GM23338 (cell line): ENCODE data around the gene SLC66A2. TPM values are rescaled to one million over a fixed set of nuclear protein-coding genes. Genes with fewer than 3 reads are reported as not detected.

Experiments
- ATAC-seq: fragments of 200-7000 bp; cut with Tn5 transposase; 3 replicates; pipeline ENCODE4 v1.9.1; 2020
- DNase-seq: peaks from one replicate; pipeline ENCODE4 v3.0.0-alpha.2; 2015; ENCODE audit warnings: low spot score
- H2AFZ ChIP-seq: fragments of 200-600 bp; sonication (generic); 2 replicates; pipeline ENCODE4 v1.8.0; 2016; ENCODE audit warnings: antibody characterized with exemption, mild to moderate bottlenecking, moderate library complexity
- H3F3A ChIP-seq: fragments of 200-600 bp; sonication (generic); replicated peaks from 2 replicates; pipeline ENCODE4 v1.8.0; 2017; ENCODE audit warnings: antibody characterized with exemption, mixed run types, low read depth
- H3K27ac ChIP-seq: fragments of 200-600 bp; sonication (generic); 2 replicates; pipeline ENCODE4 v1.6.1; 2016; ENCODE audit warnings: low read depth
- H3K27me3 ChIP-seq: fragments of 200-600 bp; sonication (generic); 2 replicates; pipeline ENCODE4 v1.8.0; 2016; ENCODE audit warnings: mild to moderate bottlenecking, mixed run types, moderate library complexity; ENCODE audit not compliant: insufficient read depth
- H3K36me3 ChIP-seq: fragments of 200-600 bp; sonication (generic); 2 replicates; pipeline ENCODE4 v1.8.0; 2016; ENCODE audit warnings: mild to moderate bottlenecking; ENCODE audit not compliant: insufficient read depth
- H3K4me1 ChIP-seq: fragments of 200-600 bp; sonication (generic); 2 replicates; pipeline ENCODE4 v1.8.0; 2016; ENCODE audit warnings: mild to moderate bottlenecking, moderate library complexity; ENCODE audit not compliant: insufficient read depth
- H3K4me2 ChIP-seq: fragments of 200-600 bp; sonication (generic); 2 replicates; pipeline ENCODE4 v1.7.1; 2017; ENCODE audit warnings: mixed run types
- H3K4me3 ChIP-seq: fragments of 200-600 bp; sonication (generic); 2 replicates; pipeline ENCODE4 v1.6.1; 2016; ENCODE audit warnings: mixed run types
- H3K79me2 ChIP-seq: fragments of 200-600 bp; sonication (generic); replicated peaks from 2 replicates; pipeline ENCODE4 v1.8.0; 2017; ENCODE audit warnings: mild to moderate bottlenecking; ENCODE audit not compliant: insufficient read depth
- H3K9me2 ChIP-seq: fragments of 200-600 bp; sonication (generic); 2 replicates; pipeline ENCODE4 v1.8.0; 2017; ENCODE audit not compliant: insufficient read depth
- H4K20me1 ChIP-seq: fragments of 200-600 bp; sonication (generic); replicated peaks from 2 replicates; pipeline ENCODE4 v1.8.0; 2017; ENCODE audit warnings: mild to moderate bottlenecking; ENCODE audit not compliant: insufficient read depth
- H3K27ac Mint-ChIP-seq: 2 replicates; pipeline ENCODE4 v1.8.0; 2020; ENCODE audit warnings: inconsistent platforms, mild to moderate bottlenecking, moderate library complexity, mixed read lengths
- H3K27me3 Mint-ChIP-seq: 3 replicates; pipeline ENCODE4 v1.8.0; 2022; ENCODE audit warnings: low read depth, mild to moderate bottlenecking, moderate library complexity, mixed read lengths, inconsistent platforms; ENCODE audit not compliant: insufficient read depth, poor library complexity
- H3K36me3 Mint-ChIP-seq: 3 replicates; pipeline ENCODE4 v1.8.0; 2021; ENCODE audit warnings: low read depth, mild to moderate bottlenecking, inconsistent platforms, moderate library complexity, mixed read lengths
- H3K4me1 Mint-ChIP-seq: 3 replicates; pipeline ENCODE4 v1.8.0; 2020; ENCODE audit warnings: mild to moderate bottlenecking, inconsistent platforms, mixed read lengths
- H3K4me3 Mint-ChIP-seq: 3 replicates; pipeline ENCODE4 v1.8.0; 2021; ENCODE audit warnings: moderate library complexity, mild to moderate bottlenecking, inconsistent platforms, mixed read lengths
- H3K9me3 Mint-ChIP-seq: 3 replicates; pipeline ENCODE4 v1.8.0; 2020; ENCODE audit warnings: moderate library complexity, mild to moderate bottlenecking, inconsistent platforms, mixed read lengths
- CREB1 ChIP-seq: fragments of 250-450 bp; sonication (Bioruptor Pico); IDR thresholded peaks from 2 replicates; pipeline ENCODE4 v1.5.0; 2020; ENCODE audit warnings: low read depth, mild to moderate bottlenecking, moderate library complexity
- EZH2 ChIP-seq: fragments of 200-600 bp; sonication (generic); IDR thresholded peaks from one replicate; pipeline ENCODE4 v1.8.0; 2017; ENCODE audit warnings: antibody characterized with exemption, mild to moderate bottlenecking, low read depth; ENCODE audit not compliant: unreplicated experiment
- EZH2phosphoT487 ChIP-seq: fragments of 200-600 bp; sonication (generic); IDR thresholded peaks from one replicate; pipeline ENCODE4 v1.8.1; 2018; ENCODE audit warnings: antibody characterized with exemption; ENCODE audit not compliant: unreplicated experiment
- NANOG ChIP-seq: IDR thresholded peaks from 2 replicates; pipeline ENCODE4 v1.6.1; 2016; ENCODE audit warnings: antibody characterized with exemption, borderline replicate concordance
- POLR2AphosphoS5 ChIP-seq: IDR thresholded peaks from 2 replicates; pipeline ENCODE4 v1.6.1; 2016; ENCODE audit warnings: antibody characterized with exemption, low read depth
- ZNF114 ChIP-seq: fragments of 250-450 bp; sonication (Bioruptor Pico); IDR thresholded peaks from 2 replicates; pipeline ENCODE4 v1.5.0; 2020; ENCODE audit warnings: mild to moderate bottlenecking, moderate library complexity
- polyA plus RNA-seq: library from polyadenylated mRNA; unstranded; fragments of >200 nt; fragmentation: Nextera tagmentation; extraction: Ambion mirVana; gene quantifications from 2 replicates; pipeline ENCODE4 v1.2.1, GENCODE V29; 2016
- total RNA-seq: library from RNA; depleted of rRNA; stranded (reverse); fragments of >200 nt; shearing (Covaris generic); gene quantifications from 2 replicates; pipeline ENCODE4 v1.2.3, GENCODE V29; 2014
- TF ChIP-seq, protein P1 (sequence below), 2 experiments: fragments of 200-600 bp in 1 of 2; sonication (generic) in 1 of 2; conservative IDR thresholded peaks; 2 replicates each; pipeline versions ENCODE4 v1.5.1 to v1.6.1; 2016 to 2017; ENCODE audit warnings: antibody characterized with exemption in 2 of 2, low read depth in 2 of 2, mild to moderate bottlenecking in 2 of 2, moderate library complexity in 1 of 2
- TF ChIP-seq, protein P2 (sequence below): IDR thresholded peaks from one replicate; pipeline ENCODE4 v1.6.1; 2018; ENCODE audit warnings: antibody characterized with exemption; ENCODE audit not compliant: unreplicated experiment

SLC66A2 gene
- total and polyA plus RNA-seq, 2 experiments from 2014 or later = 4.0 to 18.1 TPM

DNA sequence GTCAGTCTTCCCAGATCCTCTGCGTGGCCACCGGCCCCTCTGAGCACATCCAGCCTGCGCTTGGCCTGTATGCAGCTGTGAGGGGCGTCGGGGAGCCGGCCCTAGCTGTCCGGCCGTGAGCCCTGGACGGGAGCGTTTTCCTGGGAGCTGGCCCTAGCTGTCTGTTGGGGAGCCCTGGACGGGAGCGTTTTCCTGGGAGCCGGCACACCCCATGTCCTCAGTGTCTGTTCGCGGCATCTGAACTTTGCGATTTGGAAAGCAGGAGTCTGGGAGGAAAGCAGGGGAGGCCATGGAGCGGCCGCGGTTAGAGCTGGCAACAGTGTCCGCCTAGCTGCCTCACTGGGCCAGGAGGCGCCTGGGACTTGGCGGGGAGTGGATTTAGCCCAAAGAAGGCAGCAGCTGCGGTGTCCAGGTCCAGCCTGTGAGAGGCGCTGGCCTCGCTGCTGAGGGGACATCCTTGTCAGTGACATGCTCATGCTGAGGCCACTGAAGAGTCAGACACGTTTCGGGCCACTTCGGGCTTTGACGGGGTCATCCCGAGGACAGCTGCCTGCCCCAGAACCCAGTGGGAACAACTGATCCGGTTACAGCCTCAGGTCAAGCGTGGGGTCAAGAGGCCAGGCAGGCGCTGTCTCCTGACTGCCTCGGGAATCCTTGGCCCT is 77.9 kb downstream of the SLC66A2 start:
- H3K9me2 ChIP-seq = no peaks in the 10 kb centered on the region
- no peak overlapping the region for H3K4me2 ChIP-seq
- H3K27ac ChIP-seq = no peak overlapping the region
- H3K27me3 ChIP-seq = no peaks in the 10 kb centered on the region
- peak; percentile 13; the same call in 1 of the 3 replicates for ATAC-seq
- H3K79me2 ChIP-seq = no peaks in the 10 kb centered on the region
- H3K4me1 ChIP-seq = no peaks in the 10 kb centered on the region
- Mint-ChIP-seq H3K27me3 (peaks cover 12% of the 10 kb centered on the region), H3K4me1 (peaks cover 2% of the 10 kb centered on the region), H3K27ac (no peak overlapping the region), H3K36me3 (no peaks in the 10 kb centered on the region), H3K9me3 (no peaks in the 10 kb centered on the region), H3K4me3 (no peak overlapping the region)
- no peak for TF ChIP-seq POLR2AphosphoS5
- TF ChIP-seq, protein P1, sequence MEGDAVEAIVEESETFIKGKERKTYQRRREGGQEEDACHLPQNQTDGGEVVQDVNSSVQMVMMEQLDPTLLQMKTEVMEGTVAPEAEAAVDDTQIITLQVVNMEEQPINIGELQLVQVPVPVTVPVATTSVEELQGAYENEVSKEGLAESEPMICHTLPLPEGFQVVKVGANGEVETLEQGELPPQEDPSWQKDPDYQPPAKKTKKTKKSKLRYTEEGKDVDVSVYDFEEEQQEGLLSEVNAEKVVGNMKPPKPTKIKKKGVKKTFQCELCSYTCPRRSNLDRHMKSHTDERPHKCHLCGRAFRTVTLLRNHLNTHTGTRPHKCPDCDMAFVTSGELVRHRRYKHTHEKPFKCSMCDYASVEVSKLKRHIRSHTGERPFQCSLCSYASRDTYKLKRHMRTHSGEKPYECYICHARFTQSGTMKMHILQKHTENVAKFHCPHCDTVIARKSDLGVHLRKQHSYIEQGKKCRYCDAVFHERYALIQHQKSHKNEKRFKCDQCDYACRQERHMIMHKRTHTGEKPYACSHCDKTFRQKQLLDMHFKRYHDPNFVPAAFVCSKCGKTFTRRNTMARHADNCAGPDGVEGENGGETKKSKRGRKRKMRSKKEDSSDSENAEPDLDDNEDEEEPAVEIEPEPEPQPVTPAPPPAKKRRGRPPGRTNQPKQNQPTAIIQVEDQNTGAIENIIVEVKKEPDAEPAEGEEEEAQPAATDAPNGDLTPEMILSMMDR (conservative IDR thresholded peaks at IDR 0.05; ENCODE audit: low read depth in 2 of 2) = peak in 1 of 2 experiments; percentile 20; a peak in 1 of 4 replicates
- no peak for TF ChIP-seq EZH2phosphoT487
- H2AFZ ChIP-seq = no peak overlapping the region
- H3K4me3 ChIP-seq = no peak overlapping the region
- H3F3A ChIP-seq = no peaks in the 10 kb centered on the region
- DNase-seq = no peak
- H3K36me3 ChIP-seq = no peaks in the 10 kb centered on the region
- H4K20me1 ChIP-seq = no peaks in the 10 kb centered on the region

DNA sequence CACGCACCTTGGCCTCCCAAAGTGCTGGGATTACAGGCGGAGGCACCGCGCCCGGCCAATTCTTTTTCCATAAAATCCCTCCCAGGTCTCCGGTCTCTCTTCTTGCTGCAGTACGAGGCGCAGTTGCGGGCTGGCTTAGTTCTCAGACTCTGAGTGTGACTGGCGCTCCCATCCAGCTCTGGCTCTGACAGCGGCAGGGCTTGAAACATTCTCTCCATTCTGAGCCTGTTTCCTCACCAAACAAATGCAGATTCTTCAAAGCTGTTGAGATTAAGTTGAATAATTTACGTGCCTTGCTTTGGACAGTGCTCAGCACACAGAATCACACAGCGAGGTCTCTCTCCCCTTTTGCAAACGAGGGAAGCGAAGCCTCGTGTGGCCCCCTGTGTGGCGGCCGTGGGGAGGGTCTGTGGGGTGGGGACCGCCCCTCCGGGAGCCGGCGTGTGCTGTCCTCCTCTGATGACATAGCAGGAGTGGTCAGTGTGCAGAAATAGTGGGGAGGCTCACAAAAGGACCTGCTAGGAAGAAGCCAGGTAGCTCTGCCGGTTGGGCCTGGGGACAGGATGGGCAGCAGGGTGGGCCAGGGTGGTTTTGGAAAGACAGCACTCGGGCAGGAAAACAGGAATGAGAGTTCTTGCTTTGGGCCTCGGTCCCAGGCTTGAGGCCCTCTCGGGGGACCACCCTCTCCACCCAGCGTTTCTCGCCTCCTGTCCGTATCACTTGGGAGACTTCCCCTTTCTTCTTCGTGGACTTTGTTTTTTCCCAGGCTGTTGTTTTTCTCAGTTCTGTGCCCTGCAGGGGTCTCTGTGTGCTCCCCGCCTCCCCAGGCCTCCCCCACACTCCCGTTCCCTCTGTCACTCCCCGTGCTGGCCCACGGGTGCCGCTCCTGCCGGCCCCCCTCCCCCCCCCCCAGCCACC is 78.7 kb downstream of the SLC66A2 start:
- Histone ChIP-seq H3K4me3 (no peak overlapping the region), H3K27ac (0 out of 2 replicates have a peak overlapping the region, but pooled peaks have one; percentile 66), H3F3A (no peaks in the 10 kb centered on the region), H4K20me1 (no peaks in the 10 kb centered on the region), H3K4me1 (no peaks in the 10 kb centered on the region), H2AFZ (peak overlapping the region; percentile 47; the same call in 1 of the 2 replicates), H3K27me3 (no peaks in the 10 kb centered on the region), H3K36me3 (no peaks in the 10 kb centered on the region), H3K79me2 (no peaks in the 10 kb centered on the region), H3K4me2 (no peak overlapping the region), H3K9me2 (no peaks in the 10 kb centered on the region)
- Mint-ChIP-seq H3K9me3 (no peaks in the 10 kb centered on the region), H3K4me3 (no peak overlapping the region), H3K4me1 (peaks cover 2% of the 10 kb centered on the region), H3K27me3 (peaks cover 13% of the 10 kb centered on the region), H3K36me3 (no peaks in the 10 kb centered on the region), H3K27ac (no peak overlapping the region)
- ATAC-seq (no peak), DNase-seq (no peak)
- TF ChIP-seq ZNF114 (CRISPR knock-in tag) = no peak
- no peak for TF ChIP-seq NANOG
- TF ChIP-seq, protein P2, sequence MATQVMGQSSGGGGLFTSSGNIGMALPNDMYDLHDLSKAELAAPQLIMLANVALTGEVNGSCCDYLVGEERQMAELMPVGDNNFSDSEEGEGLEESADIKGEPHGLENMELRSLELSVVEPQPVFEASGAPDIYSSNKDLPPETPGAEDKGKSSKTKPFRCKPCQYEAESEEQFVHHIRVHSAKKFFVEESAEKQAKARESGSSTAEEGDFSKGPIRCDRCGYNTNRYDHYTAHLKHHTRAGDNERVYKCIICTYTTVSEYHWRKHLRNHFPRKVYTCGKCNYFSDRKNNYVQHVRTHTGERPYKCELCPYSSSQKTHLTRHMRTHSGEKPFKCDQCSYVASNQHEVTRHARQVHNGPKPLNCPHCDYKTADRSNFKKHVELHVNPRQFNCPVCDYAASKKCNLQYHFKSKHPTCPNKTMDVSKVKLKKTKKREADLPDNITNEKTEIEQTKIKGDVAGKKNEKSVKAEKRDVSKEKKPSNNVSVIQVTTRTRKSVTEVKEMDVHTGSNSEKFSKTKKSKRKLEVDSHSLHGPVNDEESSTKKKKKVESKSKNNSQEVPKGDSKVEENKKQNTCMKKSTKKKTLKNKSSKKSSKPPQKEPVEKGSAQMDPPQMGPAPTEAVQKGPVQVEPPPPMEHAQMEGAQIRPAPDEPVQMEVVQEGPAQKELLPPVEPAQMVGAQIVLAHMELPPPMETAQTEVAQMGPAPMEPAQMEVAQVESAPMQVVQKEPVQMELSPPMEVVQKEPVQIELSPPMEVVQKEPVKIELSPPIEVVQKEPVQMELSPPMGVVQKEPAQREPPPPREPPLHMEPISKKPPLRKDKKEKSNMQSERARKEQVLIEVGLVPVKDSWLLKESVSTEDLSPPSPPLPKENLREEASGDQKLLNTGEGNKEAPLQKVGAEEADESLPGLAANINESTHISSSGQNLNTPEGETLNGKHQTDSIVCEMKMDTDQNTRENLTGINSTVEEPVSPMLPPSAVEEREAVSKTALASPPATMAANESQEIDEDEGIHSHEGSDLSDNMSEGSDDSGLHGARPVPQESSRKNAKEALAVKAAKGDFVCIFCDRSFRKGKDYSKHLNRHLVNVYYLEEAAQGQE = no peak
- no peak for TF ChIP-seq EZH2
- no peak for TF ChIP-seq POLR2AphosphoS5
- no peak for TF ChIP-seq CREB1 (CRISPR knock-in tag)
- TF ChIP-seq, protein P1 (conservative IDR thresholded peaks at IDR 0.05; ENCODE audit: low read depth in 2 of 2) = no peak
